Chondrocyte (in vitro differentiated cells): ENCODE measurements around the gene RTL10. TPM values are rescaled to one million over a fixed set of nuclear protein-coding genes. Genes with fewer than 3 reads are reported as not detected.
A peak's percentile ranks its signal among the peaks of the same experiment; 100 is the strongest.

ENCODE experiments used
- DNase-seq: peaks from one replicate; pipeline ENCODE4 v3.0.0; 2021; ENCODE audit warnings: mixed read lengths, low spot score
- H3K27ac Mint-ChIP-seq: one replicate; pipeline ENCODE4 v1.8.0; 2021; ENCODE audit warnings: mild to moderate bottlenecking, moderate library complexity, mixed read lengths; ENCODE audit not compliant: unreplicated experiment
- H3K27me3 Mint-ChIP-seq: 2 replicates; pipeline ENCODE4 v1.8.0; 2021; ENCODE audit warnings: low read depth, mixed read lengths
- H3K36me3 Mint-ChIP-seq: 2 replicates; pipeline ENCODE4 v1.8.0; 2021; ENCODE audit warnings: low read depth, mixed read lengths
- H3K4me1 Mint-ChIP-seq: 2 replicates; pipeline ENCODE4 v1.8.0; 2021; ENCODE audit warnings: low read depth, mild to moderate bottlenecking, mixed read lengths
- H3K4me3 Mint-ChIP-seq: one replicate; pipeline ENCODE4 v1.8.0; 2021; ENCODE audit warnings: mild to moderate bottlenecking, moderate library complexity, mixed read lengths; ENCODE audit not compliant: unreplicated experiment
- H3K9me3 Mint-ChIP-seq: 2 replicates; pipeline ENCODE4 v1.8.0; 2021; ENCODE audit warnings: low read depth, mixed read lengths
- CTCF ChIP-seq: fragments of 200-600 bp; sonication (generic); IDR thresholded peaks from 2 replicates; pipeline ENCODE4 v1.5.0; 2021; ENCODE audit warnings: antibody characterized with exemption, mild to moderate bottlenecking, moderate library complexity
- total RNA-seq: library from RNA; stranded (reverse); gene quantifications from 3 replicates; pipeline ENCODE4 v1.2.1, GENCODE V29; 2021

RTL10 gene
- total RNA-seq, 1 donor from 2014 or later: 15.6 TPM

- peak; percentile 77 for DNase-seq
- Mint-ChIP-seq H3K36me3 (no peaks in the 10 kb centered on the region), H3K4me1 (peaks cover 44% of the 10 kb centered on the region), H3K4me3 (no peak overlapping the region), H3K27ac (no peak overlapping the region), H3K9me3 (no peaks in the 10 kb centered on the region), H3K27me3 (no peaks in the 10 kb centered on the region)
- peak; percentile 9 for TF ChIP-seq CTCF
Observed at GRCh38 chr22:19876314-19876940, 21.8 kb upstream of the RTL10 start.

GRCh38 chr22:19875531-19876313 is 21.0 kb upstream of the RTL10 start:
- peaks cover 37% of the 10 kb centered on the region for H3K4me1 Mint-ChIP-seq
- TF ChIP-seq CTCF: no peak
- no peak overlapping the region for H3K27ac Mint-ChIP-seq
- H3K9me3 Mint-ChIP-seq: no peaks in the 10 kb centered on the region
- peak; percentile 75 for DNase-seq
- H3K4me3 Mint-ChIP-seq: no peak overlapping the region
- no peaks in the 10 kb centered on the region for H3K27me3 Mint-ChIP-seq
- no peaks in the 10 kb centered on the region for H3K36me3 Mint-ChIP-seq

- Mint-ChIP-seq H3K4me3 (no peak overlapping the region), H3K4me1 (peaks cover 31% of the 10 kb centered on the region), H3K27me3 (no peaks in the 10 kb centered on the region), H3K9me3 (no peaks in the 10 kb centered on the region), H3K27ac (no peak overlapping the region), H3K36me3 (no peaks in the 10 kb centered on the region)
- DNase-seq: peak; percentile 77
- TF ChIP-seq CTCF: no peak
Observed at GRCh38 chr22:19875061-19875530, 20.4 kb upstream of the RTL10 start.

- peak; percentile 89 for DNase-seq
- no peaks in the 10 kb centered on the region for H3K9me3 Mint-ChIP-seq
- no peak for TF ChIP-seq CTCF
- H3K36me3 Mint-ChIP-seq: no peaks in the 10 kb centered on the region
- no peaks in the 10 kb centered on the region for H3K27me3 Mint-ChIP-seq
- no peak overlapping the region for H3K4me3 Mint-ChIP-seq
- peaks cover 28% of the 10 kb centered on the region for H3K4me1 Mint-ChIP-seq
- H3K27ac Mint-ChIP-seq: no peak overlapping the region
Observed at GRCh38 chr22:19874307-19875060, 19.8 kb upstream of the RTL10 start.

DNA sequence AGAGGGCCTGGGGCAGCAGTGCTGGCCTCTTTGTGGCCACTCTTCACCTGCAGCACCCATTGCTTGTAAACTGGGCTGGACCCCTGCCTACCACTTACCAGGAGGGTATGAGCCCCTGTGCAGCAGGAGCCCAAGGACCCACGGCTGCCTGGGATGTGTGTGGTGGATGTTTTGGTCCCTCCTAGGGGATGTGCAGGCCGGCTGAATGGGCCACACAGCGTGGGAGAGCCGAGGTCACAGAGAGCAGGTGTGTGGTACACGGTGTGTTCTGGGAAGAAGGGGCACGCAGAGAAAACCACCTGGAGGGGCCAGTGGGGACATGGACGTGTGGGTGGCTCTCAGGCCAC is 19.3 kb upstream of the RTL10 start:
- DNase-seq: no peak
- Mint-ChIP-seq H3K27me3 (no peaks in the 10 kb centered on the region), H3K36me3 (no peaks in the 10 kb centered on the region), H3K27ac (no peak overlapping the region), H3K4me3 (no peak overlapping the region), H3K9me3 (no peaks in the 10 kb centered on the region), H3K4me1 (peaks cover 25% of the 10 kb centered on the region)
- TF ChIP-seq CTCF: no peak
